HG03025 (cell line): ENCODE data around the gene WDR74.
"Not testable (repeated sequence)": the region's sequence is repeated elsewhere in the genome, so short reads cannot be mapped to it uniquely, and the experiment has no call there.

Experiments used
- ATAC-seq: cut with Tn5 transposase; IDR thresholded peaks from one replicate; pipeline ENCODE4 v1.9.1; 2021; ENCODE audit warnings: mild to moderate bottlenecking, moderate library complexity; ENCODE audit not compliant: unreplicated experiment, low FRiP score

WDR74 gene

GRCh38 chr11:62842171-62842741 lies 2.9 kb upstream of the WDR74 start:
- no peak for ATAC-seq

GRCh38 chr11:62841361-62842170 lies 2.2 kb upstream of the WDR74 start:
- peak; percentile 37 for ATAC-seq

GRCh38 chr11:62840721-62841360 lies 1.5 kb upstream of the WDR74 start:
- peak; percentile 12 for ATAC-seq

GRCh38 chr11:62835336-62835735 lies 4.1 kb downstream of the WDR74 start:
- ATAC-seq: no peak

- ATAC-seq: peak; percentile 9
Observed at GRCh38 chr11:62832336-62833234, 6.8 kb downstream of the WDR74 start, which contains the start of gene TEX54. Gene TEX54 (minus strand): TSS chr11:62832841.

- ATAC-seq: peak; percentile 71
Observed at GRCh38 chr11:62831520-62832335, 7.7 kb downstream of the WDR74 start, which contains the start of gene STX5. Gene STX5 (minus strand): TSS chr11:62832051. CDS start chr11:62831243, 808 bp downstream.

- no peak for ATAC-seq
Observed at GRCh38 chr11:62830904-62831519, 8.4 kb downstream of the WDR74 start.

- not testable (repeated sequence) for ATAC-seq
Observed at GRCh38 chr11:62828130-62828529, 11.3 kb downstream of the WDR74 start.

- no peak for ATAC-seq
Observed at GRCh38 chr11:62823677-62824076, 15.7 kb downstream of the WDR74 start.

- no peak for ATAC-seq
Observed at GRCh38 chr11:62817129-62817528, 22.3 kb downstream of the WDR74 start.

GRCh38 chr11:62816557-62816956 lies 22.8 kb downstream of the WDR74 start:
- ATAC-seq: no peak

GRCh38 chr11:62811659-62812058 lies 27.7 kb downstream of the WDR74 start:
- no peak for ATAC-seq

GRCh38 chr11:62810748-62811147 lies 28.6 kb downstream of the WDR74 start:
- ATAC-seq: no peak

- ATAC-seq: no peak
Observed at GRCh38 chr11:62806611-62807121, 32.7 kb downstream of the WDR74 start.

GRCh38 chr11:62805961-62806441 lies 33.4 kb downstream of the WDR74 start:
- no peak for ATAC-seq

- peak; percentile 70 for ATAC-seq
Observed at GRCh38 chr11:62805076-62805892, 34.1 kb downstream of the WDR74 start, which contains the start of gene NXF1. Gene NXF1 (minus strand): TSS chr11:62805440. CDS start chr11:62805356, 84 bp downstream.

- peak; percentile 22 for ATAC-seq
Observed at GRCh38 chr11:62804310-62805075, 34.9 kb downstream of the WDR74 start.
